GM19467 (cell line): ENCODE measurements around the gene SPRR2F.
"Not testable (repeated sequence)": the region's sequence is repeated elsewhere in the genome, so short reads cannot be mapped to it uniquely, and the experiment has no call there.

Experiments used
- ATAC-seq: cut with Tn5 transposase; IDR thresholded peaks from one replicate; pipeline ENCODE4 v1.9.1; 2021; ENCODE audit warnings: mild to moderate bottlenecking, moderate library complexity; ENCODE audit not compliant: unreplicated experiment

SPRR2F gene

GRCh38 chr1:153113416-153113815 is at the start of gene SPRR2F:
TSS of gene SPRR2F (minus strand) at chr1:153113516. CDS start at chr1:153112733, 783 bp downstream.
- ATAC-seq, result no peak

GRCh38 chr1:153155541-153155940 is 42.2 kb upstream of the SPRR2F start:
- no peak for ATAC-seq

GRCh38 chr1:153152481-153152880 is 39.2 kb upstream of the SPRR2F start:
- no peak for ATAC-seq

DNA sequence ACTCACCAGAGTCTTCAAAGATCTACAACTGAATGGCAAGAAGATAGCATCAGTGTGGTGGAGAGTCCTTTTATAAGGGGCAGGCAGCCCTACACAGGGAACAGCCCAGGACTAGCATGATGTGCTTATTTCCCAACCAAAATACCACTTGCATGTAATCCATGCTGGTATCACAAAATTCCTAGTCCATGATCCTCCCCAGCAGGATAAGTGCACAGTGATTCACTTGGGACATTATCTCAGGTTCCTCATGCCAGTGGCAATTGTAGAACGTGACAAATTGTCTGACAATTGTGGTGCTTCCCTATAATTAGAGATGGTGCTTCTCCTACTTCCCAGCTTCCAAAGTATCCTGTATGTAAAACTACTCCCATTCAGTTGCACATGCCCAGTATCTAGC is 37.5 kb upstream of the SPRR2F start, which contains the start of gene SPRR2G:
SPRR2G (minus strand) TSS at position 45 of the 400 bp plus-strand sequence. CDS start 780 bp downstream, outside the sequence.
- ATAC-seq, result no peak

- no peak for ATAC-seq
Measured at GRCh38 chr1:153141377-153141776, 28.1 kb upstream of the SPRR2F start.

DNA sequence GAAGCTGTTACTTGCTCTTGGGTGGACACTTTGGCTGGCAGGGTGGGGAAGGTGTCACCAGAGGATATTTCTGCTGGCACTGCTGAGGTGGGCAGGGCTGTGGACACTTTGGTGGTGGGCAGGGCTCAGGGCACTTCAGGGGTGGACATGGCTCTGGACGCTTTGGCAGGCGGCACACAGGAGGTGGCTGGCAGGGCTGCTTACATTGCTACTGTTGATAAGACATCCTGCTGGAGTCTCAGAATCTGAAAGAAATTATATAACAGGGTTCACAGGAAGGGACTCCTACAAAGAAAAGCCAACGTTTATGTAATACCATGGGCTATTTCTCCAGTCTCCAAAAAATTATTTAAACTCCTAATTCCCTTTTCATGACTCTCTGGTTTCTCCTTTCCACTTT is 27.2 kb upstream of the SPRR2F start:
- ATAC-seq, result no peak

DNA sequence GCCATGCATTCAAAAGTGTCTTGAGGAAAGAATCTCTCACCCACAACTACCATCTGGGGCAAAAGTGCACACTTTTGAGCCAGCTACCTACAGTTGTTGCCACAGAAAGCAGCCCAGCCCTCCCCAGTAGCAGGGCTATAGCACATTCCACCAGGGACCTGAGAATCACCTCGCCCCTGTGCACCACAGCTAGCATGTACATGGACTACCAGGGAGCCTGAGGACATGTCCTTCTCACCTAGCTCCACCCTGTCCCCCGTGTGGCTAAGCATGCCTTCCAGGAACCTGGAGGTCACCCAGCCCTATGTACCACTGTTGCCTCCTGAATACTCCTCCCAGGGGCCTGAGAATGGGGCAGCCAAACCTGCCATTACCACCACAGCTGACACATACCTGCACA is 20.4 kb upstream of the SPRR2F start:
- ATAC-seq, result no peak

DNA sequence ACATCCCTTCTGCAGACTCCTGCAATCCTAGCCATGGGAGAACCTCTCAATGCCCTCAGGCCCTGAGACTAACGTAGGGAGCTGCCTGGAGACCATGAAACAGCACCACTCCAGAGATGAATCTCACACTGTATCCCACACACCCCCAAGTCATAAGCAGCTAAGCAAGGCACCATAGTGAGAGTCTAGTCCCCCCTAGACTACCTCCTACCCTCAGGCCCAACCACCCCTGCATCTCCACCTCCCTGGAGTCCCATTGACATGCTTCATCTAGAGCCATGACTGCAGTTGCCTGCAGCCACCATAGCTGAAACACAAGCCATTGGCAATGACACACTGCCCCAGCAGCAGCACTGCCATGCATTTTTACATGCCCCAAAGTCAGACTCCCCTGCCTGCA is 20.0 kb upstream of the SPRR2F start:
- ATAC-seq, result no peak

- ATAC-seq, result not testable (repeated sequence)
Measured at GRCh38 chr1:153128688-153129087, 15.4 kb upstream of the SPRR2F start.

GRCh38 chr1:153127296-153127695 is 14.0 kb upstream of the SPRR2F start:
- no peak for ATAC-seq

- ATAC-seq, result no peak
Measured at GRCh38 chr1:153125536-153125935, 12.2 kb upstream of the SPRR2F start.

GRCh38 chr1:153123793-153124192 is 10.5 kb upstream of the SPRR2F start:
- ATAC-seq, result not testable (repeated sequence)

DNA sequence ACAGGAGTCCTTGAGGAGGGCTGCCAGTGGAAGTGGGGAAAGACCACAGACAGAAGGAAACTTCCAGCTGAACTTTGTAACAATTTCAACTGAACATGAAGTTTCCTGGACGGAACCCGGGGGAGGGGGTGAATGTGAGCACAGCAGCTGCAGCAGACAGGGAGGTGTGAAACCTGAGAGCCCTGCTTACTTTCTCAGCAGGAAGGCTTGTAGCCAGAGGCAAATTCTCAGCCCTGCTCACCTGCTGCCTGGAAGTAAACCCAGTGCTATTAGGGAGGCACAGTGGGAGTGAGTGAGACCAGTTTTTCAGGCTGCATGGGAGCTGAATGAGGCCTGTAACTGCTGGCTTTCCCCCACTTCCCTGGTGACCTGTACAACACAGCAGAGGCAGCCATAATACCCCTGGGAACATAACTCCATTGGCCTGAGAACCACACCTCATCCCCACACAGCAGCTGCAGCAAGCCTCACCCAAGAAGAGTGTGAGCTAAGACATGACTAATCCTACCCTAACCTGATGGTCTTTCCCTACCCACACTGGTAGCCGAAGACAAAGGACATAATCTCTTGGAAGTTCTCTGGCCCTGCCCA is 9.6 kb upstream of the SPRR2F start:
- no peak for ATAC-seq

- no peak for ATAC-seq
Measured at GRCh38 chr1:153120945-153121344, 7.6 kb upstream of the SPRR2F start.

GRCh38 chr1:153119491-153119971 is 6.2 kb upstream of the SPRR2F start:
- ATAC-seq, result no peak

GRCh38 chr1:153115264-153115663 is 1.9 kb upstream of the SPRR2F start:
- ATAC-seq, result not testable (repeated sequence)

GRCh38 chr1:153112454-153112853 is 862 bp downstream of the SPRR2F start:
- not testable (repeated sequence) for ATAC-seq

- ATAC-seq, result no peak
Measured at GRCh38 chr1:153100245-153100644, 13.1 kb downstream of the SPRR2F start.

GRCh38 chr1:153099461-153100045 is 13.8 kb downstream of the SPRR2F start:
- ATAC-seq, result no peak

GRCh38 chr1:153095764-153096163 is 17.6 kb downstream of the SPRR2F start:
- no peak for ATAC-seq

- no peak for ATAC-seq
Measured at GRCh38 chr1:153094426-153094825, 18.9 kb downstream of the SPRR2F start, which contains the start of gene SPRR2E. TSS of gene SPRR2E (minus strand) at chr1:153094526. CDS start at chr1:153093751, 775 bp downstream.

DNA sequence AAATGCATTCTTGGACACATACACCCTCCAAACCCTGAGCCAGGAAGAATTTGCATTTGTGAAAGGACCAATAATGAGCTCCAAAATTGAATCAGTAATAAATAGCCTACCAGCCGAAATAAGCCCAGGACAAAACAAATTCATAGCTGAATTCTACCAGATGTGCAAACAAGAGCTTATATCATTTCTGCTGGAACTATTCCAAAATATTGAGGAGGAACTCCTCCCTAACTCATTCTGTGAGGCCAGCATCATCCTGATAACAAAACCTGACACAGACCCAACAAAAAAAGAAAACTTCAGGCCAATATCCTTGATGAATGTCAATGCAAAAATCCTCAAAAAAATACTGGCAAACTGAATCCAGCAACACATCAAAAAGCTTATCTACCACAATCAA is 25.7 kb downstream of the SPRR2F start:
- ATAC-seq, result no peak
